ENCODE results near the gene GAB1.

DNA sequence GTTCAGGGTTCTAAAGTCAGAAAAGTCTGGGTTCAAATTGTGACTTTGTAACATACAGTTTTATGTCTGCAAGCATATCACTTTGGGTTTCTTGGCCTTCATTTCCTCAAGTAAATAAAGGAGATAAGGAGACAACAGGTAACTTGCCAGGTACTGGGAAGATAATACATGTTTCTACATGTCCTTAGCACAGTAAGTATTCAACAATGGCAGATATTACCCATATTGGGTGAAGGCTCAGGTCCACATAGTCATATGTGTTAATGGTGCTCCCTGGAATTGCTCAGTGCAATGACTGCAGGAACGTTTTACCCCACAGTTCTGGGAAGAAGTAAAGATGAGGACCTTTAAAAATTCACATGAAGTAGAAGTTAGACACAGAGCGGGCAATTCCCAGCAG is 35.8 kb upstream of the GAB1 start:
- TF ChIP-seq GTF3A (CRISPR knock-in tag; conservative IDR thresholded peaks at IDR 0.05): no peak
- TF ChIP-seq POLR2AphosphoS5 (IDR thresholded peaks at IDR 0.05; ENCODE audit: low read depth, low read length): no peak
- TF ChIP-seq NR1H2 (CRISPR knock-in tag; IDR thresholded peaks at IDR 0.05; ENCODE audit: borderline replicate concordance, low read depth): no peak
- no peak for TF ChIP-seq CTCF (CRISPR knock-in tag; IDR thresholded peaks at IDR 0.05)
- TF ChIP-seq ZFP41 (CRISPR knock-in tag; IDR thresholded peaks at IDR 0.05; ENCODE audit: borderline replicate concordance): no peak
- TF ChIP-seq, protein P1, sequence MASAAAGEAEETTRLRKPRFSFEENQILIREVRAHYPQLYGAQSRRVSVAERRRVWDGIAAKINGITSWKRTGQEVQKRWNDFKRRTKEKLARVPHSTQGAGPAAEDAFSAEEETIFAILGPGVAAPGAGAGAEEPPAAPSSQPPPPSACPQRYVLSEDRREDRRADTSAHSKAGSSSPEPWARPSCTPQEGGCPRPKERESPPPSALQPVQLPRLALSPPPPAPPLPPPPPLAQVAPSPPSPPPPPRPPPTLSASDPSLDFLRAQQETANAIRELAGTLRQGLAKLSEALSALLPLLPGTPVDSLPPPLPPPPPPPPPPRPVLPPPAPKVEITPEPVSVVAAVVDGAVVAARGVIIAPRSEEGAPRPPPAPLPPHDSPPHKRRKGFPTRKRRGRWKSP (CRISPR knock-in tag; IDR thresholded peaks at IDR 0.05): no peak
- no peak for TF ChIP-seq ZNF768 (CRISPR knock-in tag; IDR thresholded peaks at IDR 0.05)
- no peak for TF ChIP-seq NFYB (CRISPR knock-in tag; IDR thresholded peaks at IDR 0.05)
